IPS DF 4.7 (cell line): ENCODE data around the gene FRMPD2.
"Not testable (repeated sequence)": the region's sequence is repeated elsewhere in the genome, so short reads cannot be mapped to it uniquely, and the experiment has no call there.

Experiments
- DNase-seq: peaks from one replicate; pipeline ENCODE4 v3.0.0-alpha.2; 2013; ENCODE audit warnings: low spot score; ENCODE audit errors: extremely low read depth

FRMPD2 gene

GRCh38 chr10:48288661-48289060 is 14.2 kb upstream of the FRMPD2 start:
- DNase-seq = no peak

DNA sequence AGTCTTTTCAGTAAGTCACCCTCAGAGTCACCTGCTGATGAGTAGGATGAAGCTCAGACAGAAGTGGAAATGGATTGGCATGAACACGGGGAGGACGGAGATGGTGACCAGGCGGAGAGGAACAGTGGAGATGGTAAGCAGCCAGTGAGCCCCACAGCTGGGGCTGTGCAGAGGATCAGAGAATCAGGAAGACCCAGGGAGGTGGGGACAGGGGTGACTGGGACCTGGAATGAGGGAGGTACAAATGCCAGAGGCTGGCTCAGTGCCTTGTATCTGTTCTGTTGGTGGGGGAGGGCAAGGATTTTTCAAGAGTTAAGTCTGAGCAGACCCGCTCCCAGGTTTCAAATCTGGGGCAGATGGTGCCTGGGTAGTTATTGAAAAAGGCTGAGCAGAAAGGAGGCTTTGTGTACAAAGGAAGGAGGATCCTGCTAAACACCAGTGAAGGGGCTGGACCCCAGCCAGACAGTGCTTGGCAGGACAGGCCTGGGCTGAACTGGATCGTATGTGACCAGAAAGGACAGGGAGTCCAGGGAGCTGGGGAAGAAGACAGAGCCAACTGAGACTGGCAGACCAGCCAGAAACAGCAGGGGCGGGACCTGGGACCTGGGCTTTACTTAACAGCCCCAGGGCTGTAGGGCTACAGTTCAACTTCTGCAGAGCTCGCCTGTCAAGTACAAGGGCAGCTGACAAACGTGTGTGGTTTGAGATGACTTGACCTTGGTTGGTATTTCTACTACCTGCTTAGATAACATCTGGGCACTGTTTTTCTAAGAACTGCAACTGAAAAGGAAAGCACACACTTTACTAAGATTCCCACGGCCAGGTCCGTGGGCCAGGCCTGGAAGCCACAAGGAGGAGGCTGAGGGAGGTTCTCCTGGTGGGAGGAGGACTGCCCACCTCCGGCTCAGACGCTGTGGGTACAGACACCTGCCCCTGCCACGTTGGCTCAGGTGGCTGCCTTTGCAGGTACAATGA is 13.2 kb upstream of the FRMPD2 start:
- DNase-seq = no peak

GRCh38 chr10:48286356-48286755 is 11.9 kb upstream of the FRMPD2 start:
- no peak for DNase-seq

DNA sequence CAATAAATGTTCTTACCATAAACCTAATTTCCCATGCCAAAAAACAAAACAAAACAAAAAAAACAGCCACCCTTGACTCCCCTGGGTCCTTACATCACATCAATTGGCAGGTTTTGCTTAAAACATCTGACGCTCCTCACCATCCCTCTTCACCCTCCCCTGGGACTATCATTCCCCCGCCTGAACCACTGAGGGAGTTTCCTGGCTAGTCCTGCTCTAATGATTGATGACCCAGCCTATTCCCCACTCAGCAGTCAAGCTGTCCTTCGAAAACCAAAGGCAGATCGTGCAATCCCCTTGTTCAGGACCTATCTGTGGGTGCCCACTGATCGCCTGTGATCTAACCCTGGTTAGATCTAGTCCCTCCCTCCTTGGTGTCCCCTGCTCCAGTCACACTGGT is 11.2 kb upstream of the FRMPD2 start:
- DNase-seq = no peak

DNA sequence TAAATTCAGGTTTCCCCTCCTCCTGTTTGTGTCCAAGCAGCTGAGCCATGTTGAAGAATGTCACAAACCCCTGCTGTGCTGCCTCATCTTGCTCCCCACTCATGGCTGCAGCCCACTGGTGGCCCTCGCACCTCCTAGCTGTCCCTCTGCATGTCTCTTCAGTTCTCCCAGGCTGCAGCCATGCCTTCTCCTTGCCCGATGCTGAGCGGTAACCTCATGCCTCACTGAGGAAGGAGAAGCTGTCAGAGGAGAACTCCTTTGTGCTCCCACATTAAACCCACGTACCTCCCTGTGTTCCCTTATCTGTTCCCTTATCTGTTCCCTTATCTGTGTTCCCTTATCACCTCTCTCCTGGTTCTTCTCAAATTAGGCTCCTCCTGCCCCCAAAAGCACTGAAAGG is 10.3 kb upstream of the FRMPD2 start:
- DNase-seq = no peak

DNA sequence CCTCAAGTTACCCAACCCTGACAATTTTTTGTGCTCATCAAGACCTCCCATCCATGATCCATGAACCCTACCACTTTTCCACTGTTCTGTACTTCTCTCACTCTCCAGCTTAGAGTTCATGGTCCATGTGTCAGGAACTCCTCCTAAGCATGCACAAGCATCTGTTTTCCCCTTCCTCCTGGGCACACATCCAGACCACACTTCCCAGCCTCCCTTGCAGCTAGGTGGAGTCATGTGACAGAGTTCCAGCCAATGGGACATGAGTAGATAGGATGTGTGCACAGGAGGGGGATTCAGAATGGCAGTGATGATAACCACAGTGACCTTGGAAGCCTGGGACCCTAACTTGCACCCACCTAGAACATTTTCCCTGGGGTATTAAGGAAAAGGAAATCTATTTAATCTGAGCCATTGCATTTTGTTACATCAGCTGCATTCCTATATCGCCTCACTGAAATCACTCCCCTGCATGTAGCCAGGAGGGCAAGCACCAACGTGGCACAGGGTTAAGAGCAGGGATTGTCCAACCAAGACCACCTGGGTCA is 9.6 kb upstream of the FRMPD2 start:
- DNase-seq = no peak

DNA sequence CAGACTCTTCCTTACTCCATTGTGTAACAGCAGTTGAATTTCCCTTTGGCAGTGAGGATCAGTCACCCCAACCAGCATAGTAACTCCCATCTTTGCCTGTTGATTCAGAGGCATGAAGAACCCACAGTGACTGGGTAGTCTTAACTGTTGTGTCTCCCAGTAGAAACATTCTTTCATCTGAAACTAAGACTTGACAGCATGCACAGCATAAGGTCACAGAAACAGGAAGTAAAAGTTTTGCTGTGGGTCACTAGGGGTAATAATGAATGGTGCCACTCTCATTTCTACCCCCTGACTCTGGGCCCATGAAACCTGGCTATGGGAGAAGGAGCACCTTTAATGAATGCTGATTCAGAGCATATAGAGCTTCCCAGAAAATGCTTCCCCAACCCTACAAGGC is 8.3 kb upstream of the FRMPD2 start:
- no peak for DNase-seq

- not testable (repeated sequence) for DNase-seq
These were observed 7.2 kb upstream of the FRMPD2 start for GRCh38 chr10:48281697-48282096.

GRCh38 chr10:48279081-48279751 is 4.7 kb upstream of the FRMPD2 start:
- no peak for DNase-seq

GRCh38 chr10:48277093-48277492 is 2.6 kb upstream of the FRMPD2 start:
- DNase-seq = no peak

- DNase-seq = no peak
These were observed 755 bp downstream of the FRMPD2 start for GRCh38 chr10:48273741-48274140.

DNA sequence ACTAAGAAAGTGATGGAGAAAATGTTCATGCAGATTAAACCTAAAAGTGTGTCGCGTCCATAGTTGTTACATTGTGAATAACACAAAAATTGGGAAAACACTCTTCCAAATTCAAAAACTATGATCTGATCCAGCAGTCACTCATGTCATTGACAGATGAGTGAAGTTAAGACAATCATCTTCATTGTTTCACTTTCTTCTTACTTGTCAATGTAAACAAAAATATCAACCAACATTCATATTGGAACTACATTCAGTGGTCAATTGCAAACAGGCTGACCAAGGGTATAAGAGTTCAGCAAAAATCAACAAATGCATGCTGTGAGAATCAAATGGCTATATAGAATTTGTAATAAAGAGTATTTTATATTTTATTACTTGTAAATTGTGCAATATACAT is 1.8 kb downstream of the FRMPD2 start:
- no peak for DNase-seq

DNA sequence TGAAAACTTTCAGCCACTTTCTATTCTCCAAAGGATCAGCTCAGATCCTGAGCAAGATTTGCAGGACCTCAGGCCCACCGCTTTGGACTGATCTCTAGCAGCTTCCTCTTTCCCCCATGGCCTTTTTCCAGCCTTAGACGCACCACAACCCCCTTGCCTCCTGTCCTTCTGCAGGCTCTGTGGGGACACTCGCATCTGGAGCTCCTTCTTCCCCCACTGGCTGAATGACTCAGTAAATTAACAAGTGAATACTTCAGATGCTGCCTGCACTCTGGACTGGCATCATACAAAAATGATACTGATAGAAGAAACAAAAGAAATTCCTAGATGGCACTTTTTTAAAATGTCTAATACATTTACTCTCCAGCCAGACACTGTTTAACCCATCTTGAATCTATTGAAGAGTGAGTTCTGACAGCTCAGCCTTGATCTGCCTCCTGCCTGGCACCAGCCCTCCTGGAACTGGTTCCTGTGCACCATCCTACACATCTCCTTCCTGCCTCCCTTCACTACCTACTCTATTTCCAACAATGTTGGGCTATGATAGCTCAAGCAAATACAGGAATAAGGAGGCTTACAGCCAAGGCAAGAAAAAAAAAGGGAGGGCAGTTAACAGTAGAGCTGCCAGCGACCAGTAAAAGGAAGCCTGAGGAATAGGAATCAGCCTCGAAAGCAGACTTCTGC is 3.3 kb downstream of the FRMPD2 start:
- DNase-seq = no peak

DNA sequence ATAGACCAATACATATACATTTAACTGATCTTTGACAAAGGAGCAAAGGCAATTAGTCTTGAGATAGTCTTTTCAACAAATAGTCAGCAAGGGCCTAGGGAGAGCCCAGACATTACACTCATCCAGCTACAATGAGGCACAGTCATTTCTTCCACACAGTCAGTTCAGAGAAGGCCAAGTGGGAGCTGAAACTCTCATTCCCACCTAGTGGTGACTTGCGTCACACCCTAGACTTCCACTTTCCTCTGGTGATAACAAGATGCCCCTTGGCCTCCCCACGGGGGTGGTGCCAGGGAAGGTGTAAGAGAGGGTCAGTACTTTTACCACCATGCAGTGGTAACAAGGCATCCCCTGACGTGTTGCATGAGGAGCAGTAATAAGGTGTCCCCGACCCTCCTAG is 8.0 kb downstream of the FRMPD2 start:
- no peak for DNase-seq

- no peak for DNase-seq
These were observed 16.4 kb downstream of the FRMPD2 start for GRCh38 chr10:48258105-48258504.

GRCh38 chr10:48257407-48257961 is 17.0 kb downstream of the FRMPD2 start:
- DNase-seq = no peak

DNA sequence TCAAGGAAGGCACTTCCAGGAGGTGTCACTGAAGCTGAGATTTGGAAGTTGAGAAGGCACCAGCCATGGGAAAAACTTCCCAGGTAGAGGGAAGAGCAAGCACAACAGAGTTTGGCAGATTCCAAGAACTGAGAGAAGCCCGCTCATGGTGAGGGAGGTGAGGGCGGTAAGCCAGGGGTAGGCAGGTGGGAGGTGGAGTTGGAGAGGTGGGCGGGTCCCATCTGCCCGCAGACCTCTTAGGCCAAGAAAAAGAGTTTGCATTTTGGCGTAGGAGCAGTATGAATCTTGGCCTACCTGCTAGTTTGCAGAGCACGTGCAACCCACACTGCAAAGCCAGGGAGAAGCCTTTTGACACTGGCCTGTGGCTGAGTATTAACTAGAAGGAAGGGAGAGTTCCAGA is 18.8 kb downstream of the FRMPD2 start:
- no peak for DNase-seq

DNA sequence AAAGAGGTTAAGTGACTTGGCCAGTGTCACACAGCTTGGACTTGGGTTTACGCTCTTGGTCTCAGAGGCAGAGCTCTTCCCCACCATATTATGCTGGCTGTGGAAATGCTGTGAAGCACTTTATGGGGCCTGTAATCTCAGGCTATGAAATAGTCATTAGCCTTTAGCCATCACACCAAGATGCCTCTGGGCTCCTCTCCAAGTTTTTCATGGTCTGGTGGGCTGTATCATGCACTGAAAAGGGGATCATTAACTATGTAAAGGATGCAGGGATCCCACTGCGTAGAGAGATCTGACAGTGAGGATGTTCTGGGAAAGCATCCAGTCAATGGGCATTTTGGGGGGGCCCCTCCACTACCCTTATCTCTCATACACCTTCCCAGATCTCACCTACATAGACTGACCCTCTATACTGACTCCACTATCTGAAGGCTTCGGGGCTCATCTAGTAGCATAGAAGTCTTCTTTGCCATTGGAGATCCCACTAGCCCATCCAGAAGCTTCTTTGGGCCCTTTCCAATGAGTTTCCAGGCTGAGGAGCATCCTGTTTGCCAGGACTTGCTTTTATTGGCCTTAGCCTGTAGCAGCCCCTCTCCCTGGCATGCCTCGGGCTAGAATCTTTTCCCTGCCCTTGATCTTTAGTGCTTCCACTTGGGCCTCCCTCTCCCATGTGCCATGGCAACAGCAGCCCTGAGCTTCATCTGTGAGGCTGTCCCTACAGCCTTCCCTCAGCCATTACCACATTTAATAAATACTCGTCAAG is 19.6 kb downstream of the FRMPD2 start:
- no peak for DNase-seq

DNA sequence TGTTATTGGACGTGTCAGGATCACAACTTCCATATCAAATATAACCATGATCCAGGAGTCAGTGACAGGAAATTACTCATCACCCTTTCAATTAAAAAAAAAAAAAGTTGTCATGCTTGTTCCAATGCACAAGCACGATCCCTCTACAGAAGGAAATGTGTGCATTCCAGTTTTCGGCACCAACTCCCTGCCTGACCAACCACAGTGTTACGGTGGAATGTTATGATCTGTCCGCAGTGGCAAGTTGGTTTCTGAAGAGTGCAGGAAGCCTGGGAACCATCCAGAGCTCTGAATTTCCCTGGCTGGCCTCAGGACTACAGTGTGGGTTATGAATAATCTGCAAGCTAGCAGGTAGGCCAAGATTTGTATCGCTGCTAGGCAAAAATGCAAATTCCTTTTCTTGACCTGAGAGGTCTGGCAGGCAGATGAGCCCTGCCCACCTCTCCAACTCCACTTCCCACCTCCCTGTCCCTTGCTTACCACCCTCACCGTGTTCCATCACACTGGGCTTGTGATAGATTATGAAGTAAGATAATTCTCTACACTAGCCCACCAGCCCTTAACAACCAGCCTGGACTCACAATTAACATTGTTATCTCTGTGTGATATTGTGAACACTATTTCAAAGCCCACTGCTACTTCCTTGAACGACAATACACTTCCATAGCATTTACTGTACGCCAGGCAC is 20.4 kb downstream of the FRMPD2 start:
- DNase-seq = no peak

DNA sequence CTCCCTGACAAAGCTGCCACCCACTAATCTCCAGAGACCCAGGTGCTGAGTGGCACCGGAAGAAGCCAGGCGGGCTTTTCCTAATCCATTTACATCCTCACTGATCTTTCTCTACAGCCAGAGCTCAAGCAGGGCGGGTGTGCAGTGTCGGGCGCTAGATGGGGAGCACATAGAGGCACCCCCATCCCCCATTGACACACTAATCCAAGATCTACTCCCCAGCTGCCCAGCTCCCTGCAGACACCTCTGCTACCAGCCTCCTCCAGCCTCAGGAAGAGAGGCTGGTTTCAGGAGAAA is 22.2 kb downstream of the FRMPD2 start:
- no peak for DNase-seq
